Pancreas (tissue), 10 donors: Measurements from ENCODE around the gene EGR1. TPM values are rescaled to one million over a fixed set of nuclear protein-coding genes. Genes with fewer than 3 reads are reported as not detected.

Experiments used
- ATAC-seq, 4 donors: fragments of 200-7000 bp; cut with Tn5 transposase; one replicate each; pipeline versions ENCODE4 v1.8.0 to v1.9.1; 2020; ENCODE audit warnings: mild to moderate bottlenecking in 4 of 4, moderate library complexity in 4 of 4
- DNase-seq, 6 donors: peaks; one replicate each; pipeline ENCODE4 v3.0.0-alpha.2; 2020
- FAIRE-seq: peaks from 2 replicates; lab custom pipeline; 2012; peaks lifted over from hg19 to GRCh38; lab: Jason Lieb, UNC
- H3K27ac ChIP-seq, 4 donors: fragments of 200-600 bp; sonication (generic); 1 replicate in 3 of 4; 2 replicates in 1 of 4; pipeline versions ENCODE4 v1.5.0 to v1.8.0; 2020
- H3K27me3 ChIP-seq, 4 donors: fragments of 200-600 bp; one replicate each; pipeline ENCODE4 v1.8.0; 2021
- H3K36me3 ChIP-seq, 3 donors: fragments of 200-600 bp; sonication (generic) in 1 of 3; one replicate each; pipeline versions ENCODE4 v1.5.0 to v1.8.0; 2020 to 2021
- H3K4me1 ChIP-seq, 3 donors: fragments of 200-600 bp; one replicate each; pipeline ENCODE4 v1.8.0; 2021
- H3K4me3 ChIP-seq, 4 donors: fragments of 200-600 bp; sonication (generic) in 2 of 4; one replicate each; pipeline versions ENCODE4 v1.5.0 to v1.8.0; 2020 to 2021
- H3K9me3 ChIP-seq, 4 donors: fragments of 200-600 bp; one replicate each; pipeline ENCODE4 v1.8.0; 2021
- WGBS, 2 donors: extraction: QIAGEN DNeasy Blood & Tissue Kit; methylation state at CpG; one replicate each; pipeline ENCODE4 v1.1.7; 2013; 5-methylcytosine and 5-hydroxymethylcytosine counted together
- intact Hi-C, 3 donors: fragments of 100-400 bp; cut with DNase I; formaldehyde crosslinking; loops; one replicate each; pipeline versions ENCODE4 v1.11.1 to v1.14.2; 2022
- polyA plus RNA-seq, 2 donors: library from polyadenylated mRNA; stranded (reverse); fragments of 200-250 nt; gene quantifications; one replicate each; pipeline ENCODE4 v1.2.3, GENCODE V29; 2013
- total RNA-seq, 6 donors: library from RNA; stranded (reverse); fragmentation: NEBNext Ultra II Directional in 4 of 6; extraction: Animal tissue kit (Norgen Biotek cat#: 25700) in 4 of 6; gene quantifications; one replicate each; pipeline versions ENCODE4 v1.2.1 to v1.2.4, GENCODE V29; 2021 to 2023
- TF ChIP-seq, protein P1 (sequence below), 4 donors: fragments of 200-600 bp; sonication (generic) in 3 of 4; IDR thresholded peaks; one replicate each; pipeline versions ENCODE4 v1.5.0 to v1.8.0; 2021; ENCODE audit warnings: antibody characterized with exemption in 4 of 4
- donor health status: healthy with polysubstance abuse.
- donor health status: DM: no; HTN: no; CAD: no; lungs with moderate emphysema.
- donor health status: DM: no; HTN: no; CAD: no.
- donor health status: control.
- donor health status: control.
- donor health status: Bipolar disorder and iron deficiency.
- donor health status: DM: yes; HTN: yes; CAD: no.
- donor health status: DM: no; HTN: no; CAD: no.
- donor health status: DM: no; HTN: no; CAD: no.
- donor health status: DM: yes; HTN: yes; CAD: no.

Gene EGR1
- total and polyA plus RNA-seq, 8 donors = 16.4 to 120 (median 31.0) TPM

- Histone ChIP-seq H3K27me3 (no peaks in the 10 kb centered on the region), H3K27ac (no peak overlapping the region), H3K4me1 (no peaks in the 10 kb centered on the region), H3K4me3 (no peak overlapping the region), H3K36me3 (no peaks in the 10 kb centered on the region), H3K9me3 (no peaks in the 10 kb centered on the region)
- TF ChIP-seq, protein P1, sequence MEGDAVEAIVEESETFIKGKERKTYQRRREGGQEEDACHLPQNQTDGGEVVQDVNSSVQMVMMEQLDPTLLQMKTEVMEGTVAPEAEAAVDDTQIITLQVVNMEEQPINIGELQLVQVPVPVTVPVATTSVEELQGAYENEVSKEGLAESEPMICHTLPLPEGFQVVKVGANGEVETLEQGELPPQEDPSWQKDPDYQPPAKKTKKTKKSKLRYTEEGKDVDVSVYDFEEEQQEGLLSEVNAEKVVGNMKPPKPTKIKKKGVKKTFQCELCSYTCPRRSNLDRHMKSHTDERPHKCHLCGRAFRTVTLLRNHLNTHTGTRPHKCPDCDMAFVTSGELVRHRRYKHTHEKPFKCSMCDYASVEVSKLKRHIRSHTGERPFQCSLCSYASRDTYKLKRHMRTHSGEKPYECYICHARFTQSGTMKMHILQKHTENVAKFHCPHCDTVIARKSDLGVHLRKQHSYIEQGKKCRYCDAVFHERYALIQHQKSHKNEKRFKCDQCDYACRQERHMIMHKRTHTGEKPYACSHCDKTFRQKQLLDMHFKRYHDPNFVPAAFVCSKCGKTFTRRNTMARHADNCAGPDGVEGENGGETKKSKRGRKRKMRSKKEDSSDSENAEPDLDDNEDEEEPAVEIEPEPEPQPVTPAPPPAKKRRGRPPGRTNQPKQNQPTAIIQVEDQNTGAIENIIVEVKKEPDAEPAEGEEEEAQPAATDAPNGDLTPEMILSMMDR (IDR thresholded peaks at IDR 0.05) = no peak
- FAIRE-seq (no peak), DNase-seq (no peak), ATAC-seq (no peak)
- WGBS, 2 donors = 63 to 71% methylated on average over 12 of the region's 12 CpGs
- intact Hi-C loops = loop anchor here in 2 of 3 donors (10.0 kb wide), 2 partner anchors 47 to 97 kb away; no protein-coding TSS in a partner anchor
Observed at GRCh38 chr5:138457531-138458275, 7.6 kb upstream of the EGR1 start.

- TF ChIP-seq, protein P1 (IDR thresholded peaks at IDR 0.05) = no peak
- intact Hi-C loops = loop anchor here in 2 of 3 donors (10.0 kb wide), 2 partner anchors 46 to 96 kb away; no protein-coding TSS in a partner anchor
- WGBS, 2 donors = 46 to 50% methylated on average over 11 of the region's 11 CpGs
- Histone ChIP-seq H3K4me3 (no peak overlapping the region), H3K27me3 (no peaks in the 10 kb centered on the region), H3K9me3 (no peaks in the 10 kb centered on the region), H3K27ac (no peak overlapping the region), H3K36me3 (no peaks in the 10 kb centered on the region), H3K4me1 (peaks cover 0 to 2% (median 0%) of the 10 kb centered on the region in 3 donors)
- no peak for DNase-seq
- no peak for ATAC-seq
- no peak for FAIRE-seq
Observed at GRCh38 chr5:138458384-138458783, 6.9 kb upstream of the EGR1 start.

DNA sequence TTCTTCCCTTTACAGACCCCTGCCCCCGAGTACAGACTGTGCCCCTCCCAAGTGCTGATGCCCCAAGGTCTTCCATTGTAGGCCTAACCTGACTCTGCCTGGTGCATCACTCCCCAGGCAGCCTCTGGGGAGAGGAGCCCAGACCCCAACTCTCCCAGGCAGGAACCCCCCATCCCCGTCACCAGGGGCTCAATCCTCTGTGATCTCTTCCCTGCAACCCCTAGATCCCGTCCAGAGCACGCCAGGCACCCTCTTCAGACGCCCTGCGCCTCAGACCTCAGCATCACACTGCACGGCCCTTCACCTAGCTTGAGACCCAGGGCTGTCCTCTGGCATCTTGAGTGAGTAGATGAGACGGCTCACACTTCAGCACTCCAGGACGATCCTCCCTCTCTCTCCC lies 6.4 kb upstream of the EGR1 start:
- Histone ChIP-seq H3K27me3 (no peaks in the 10 kb centered on the region), H3K27ac (no peak overlapping the region), H3K36me3 (no peaks in the 10 kb centered on the region), H3K4me1 (peaks cover 0 to 4% (median 0%) of the 10 kb centered on the region in 3 donors), H3K4me3 (no peak overlapping the region), H3K9me3 (no peaks in the 10 kb centered on the region)
- TF ChIP-seq, protein P1 (IDR thresholded peaks at IDR 0.05) = no peak
- no peak for FAIRE-seq
- no peak for DNase-seq
- 70 to 73% methylated on average over 9 of the region's 9 CpGs for WGBS, 2 donors
- intact Hi-C loops = loop anchor here in 2 of 3 donors (10.0 kb wide), 2 partner anchors 46 to 96 kb away; no protein-coding TSS in a partner anchor
- no peak for ATAC-seq

DNA sequence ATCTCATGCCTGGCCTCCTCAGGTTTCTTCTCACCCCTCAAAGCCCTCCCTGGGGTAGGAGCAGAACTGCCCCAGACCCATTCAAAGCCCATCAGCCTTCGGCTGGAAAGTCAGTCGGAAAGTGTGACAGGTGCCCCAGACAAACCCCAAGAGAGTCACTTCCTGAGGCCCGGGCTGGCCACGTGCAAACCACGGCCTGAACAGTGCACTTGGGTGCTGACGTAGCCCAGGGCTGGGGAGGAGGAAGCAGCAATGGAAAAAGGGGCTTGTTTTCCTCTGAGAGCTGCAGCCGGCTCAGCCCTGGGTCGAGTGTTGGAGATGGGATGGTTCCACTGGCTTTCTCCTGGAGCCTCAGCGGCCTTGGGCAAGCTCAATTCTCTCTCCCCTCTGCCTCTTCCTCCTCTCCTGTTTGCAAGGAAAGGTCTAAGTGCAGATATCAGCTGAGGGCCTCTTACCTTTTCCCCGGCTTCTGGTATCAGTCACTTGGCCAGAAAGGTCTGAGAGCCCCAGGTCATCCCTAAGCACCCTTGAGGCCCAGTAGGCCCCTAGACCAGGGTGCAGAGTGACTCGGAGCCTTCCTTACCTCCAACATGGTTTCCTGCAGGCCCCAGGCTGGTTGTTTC lies 5.9 kb upstream of the EGR1 start:
- no peak overlapping the region for H3K4me3 ChIP-seq
- TF ChIP-seq, protein P1 (IDR thresholded peaks at IDR 0.05) = no peak
- intact Hi-C loops = loop anchor here in 2 of 3 donors (10.0 kb wide), 2 partner anchors 45 to 95 kb away; no protein-coding TSS in a partner anchor
- FAIRE-seq (no peak), DNase-seq (no peak), ATAC-seq (no peak)
- H3K27ac ChIP-seq = no peak overlapping the region
- peaks cover 0 to 4% (median 0%) of the 10 kb centered on the region in 3 donors for H3K4me1 ChIP-seq
- H3K9me3 ChIP-seq = no peaks in the 10 kb centered on the region
- no peaks in the 10 kb centered on the region for H3K27me3 ChIP-seq
- no peaks in the 10 kb centered on the region for H3K36me3 ChIP-seq
- 79 to 83% methylated on average over 11 of the region's 11 CpGs for WGBS, 2 donors
